ENCODE measurements around the gene LRRC8D. TPM values are rescaled to one million over a fixed set of nuclear protein-coding genes. Genes with fewer than 3 reads are reported as not detected.

Gene LRRC8D
- total RNA-seq, 1 experiment from 2014 or later, result 15.0 TPM

DNA sequence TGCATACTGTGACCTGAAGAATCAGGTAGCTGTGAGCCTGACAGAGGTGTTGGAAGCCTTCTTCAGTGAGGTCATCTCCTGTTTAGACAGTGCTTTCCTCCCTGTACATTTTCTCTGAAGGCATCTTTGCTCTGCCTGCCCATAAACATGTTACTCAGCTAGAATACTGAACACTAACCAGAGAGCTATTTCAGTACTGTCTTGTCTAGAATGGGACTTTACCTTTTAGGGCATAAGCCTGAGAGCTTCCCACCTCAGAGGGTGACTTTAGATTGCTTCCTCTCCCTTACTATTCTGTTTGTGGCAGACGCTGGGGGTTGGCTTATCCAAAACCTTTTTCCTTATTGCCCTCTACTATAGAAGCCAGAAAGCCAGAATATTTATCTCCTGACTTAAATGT is 150.8 kb downstream of the LRRC8D start:
- ATAC-seq, result no peak
- no peaks in the 10 kb centered on the region for H3K9me2 ChIP-seq (ENCODE audit: insufficient read depth)
- DNase-seq (ENCODE audit: low read depth, low spot score), result no peak
- H4K20me1 ChIP-seq (ENCODE audit: insufficient read depth), result no peaks in the 10 kb centered on the region
- H3K36me3 ChIP-seq (ENCODE audit: control insufficient read depth in 1 of 2, insufficient read depth in 2 of 2, low read length in 2 of 2), result no peaks in the 10 kb centered on the region
- H3K4me2 ChIP-seq (ENCODE audit: low read length), result no peak overlapping the region
- H3K9me3 ChIP-seq (ENCODE audit: control insufficient read depth in 1 of 2, insufficient read depth in 1 of 2, low read depth in 1 of 2, low read length in 2 of 2), result no peaks in the 10 kb centered on the region
- no peaks in the 10 kb centered on the region for H3K79me2 ChIP-seq (ENCODE audit: insufficient read depth, low read length)
- H3K4me3 ChIP-seq (replicated peaks in 1 of 2; ENCODE audit: low read depth in 1 of 2, low read length in 2 of 2), result no peak overlapping the region
- TF ChIP-seq FOSL1 (IDR thresholded peaks at IDR 0.05; ENCODE audit: low read depth), result no peak
- TF ChIP-seq, protein P1, sequence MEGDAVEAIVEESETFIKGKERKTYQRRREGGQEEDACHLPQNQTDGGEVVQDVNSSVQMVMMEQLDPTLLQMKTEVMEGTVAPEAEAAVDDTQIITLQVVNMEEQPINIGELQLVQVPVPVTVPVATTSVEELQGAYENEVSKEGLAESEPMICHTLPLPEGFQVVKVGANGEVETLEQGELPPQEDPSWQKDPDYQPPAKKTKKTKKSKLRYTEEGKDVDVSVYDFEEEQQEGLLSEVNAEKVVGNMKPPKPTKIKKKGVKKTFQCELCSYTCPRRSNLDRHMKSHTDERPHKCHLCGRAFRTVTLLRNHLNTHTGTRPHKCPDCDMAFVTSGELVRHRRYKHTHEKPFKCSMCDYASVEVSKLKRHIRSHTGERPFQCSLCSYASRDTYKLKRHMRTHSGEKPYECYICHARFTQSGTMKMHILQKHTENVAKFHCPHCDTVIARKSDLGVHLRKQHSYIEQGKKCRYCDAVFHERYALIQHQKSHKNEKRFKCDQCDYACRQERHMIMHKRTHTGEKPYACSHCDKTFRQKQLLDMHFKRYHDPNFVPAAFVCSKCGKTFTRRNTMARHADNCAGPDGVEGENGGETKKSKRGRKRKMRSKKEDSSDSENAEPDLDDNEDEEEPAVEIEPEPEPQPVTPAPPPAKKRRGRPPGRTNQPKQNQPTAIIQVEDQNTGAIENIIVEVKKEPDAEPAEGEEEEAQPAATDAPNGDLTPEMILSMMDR (IDR thresholded peaks at IDR 0.05 in 2 of 3, conservative IDR thresholded peaks at IDR 0.05 in 1 of 3; ENCODE audit: borderline replicate concordance in 1 of 3, insufficient read depth in 1 of 3, low read depth in 2 of 3, low read length in 2 of 3), result no peak
- no peak for TF ChIP-seq RAD21 (IDR thresholded peaks at IDR 0.05; ENCODE audit: low read depth)
- TF ChIP-seq, protein P2, sequence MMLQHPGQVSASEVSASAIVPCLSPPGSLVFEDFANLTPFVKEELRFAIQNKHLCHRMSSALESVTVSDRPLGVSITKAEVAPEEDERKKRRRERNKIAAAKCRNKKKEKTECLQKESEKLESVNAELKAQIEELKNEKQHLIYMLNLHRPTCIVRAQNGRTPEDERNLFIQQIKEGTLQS (IDR thresholded peaks at IDR 0.05), result no peak
- ChIA-PET RAD21 (ENCODE audit: low non-redundant PET in 1 of 2, low total read pairs in 2 of 2, uncharacterized antibody in 2 of 2, unreplicated experiment in 2 of 2) (no interaction called here), POLR2A (no interaction called here), CTCF (no interaction called here)
- no TSS peak for BruUV-seq (replicated peaks)
- H3K9ac ChIP-seq (ENCODE audit: low read length), result no peak overlapping the region
- H3K27ac ChIP-seq (ENCODE audit: low read depth, low read length), result no peak overlapping the region
- intact Hi-C loops (cut with micrococcal nuclease), result loop anchor here (10.0 kb wide), 1 partner anchor 347 kb away; no protein-coding TSS in a partner anchor
- H2AFZ ChIP-seq (ENCODE audit: low read depth, low read length, poor library complexity, severe bottlenecking), result no peak overlapping the region
- no peaks in the 10 kb centered on the region for H3K27me3 ChIP-seq (ENCODE audit: insufficient read depth, low read length)
- H3K4me1 ChIP-seq (ENCODE audit: control insufficient read depth in 1 of 2, insufficient read depth in 2 of 2, low read length in 2 of 2), result no peaks in the 10 kb centered on the region; a peak in 1 of 4 replicates

DNA sequence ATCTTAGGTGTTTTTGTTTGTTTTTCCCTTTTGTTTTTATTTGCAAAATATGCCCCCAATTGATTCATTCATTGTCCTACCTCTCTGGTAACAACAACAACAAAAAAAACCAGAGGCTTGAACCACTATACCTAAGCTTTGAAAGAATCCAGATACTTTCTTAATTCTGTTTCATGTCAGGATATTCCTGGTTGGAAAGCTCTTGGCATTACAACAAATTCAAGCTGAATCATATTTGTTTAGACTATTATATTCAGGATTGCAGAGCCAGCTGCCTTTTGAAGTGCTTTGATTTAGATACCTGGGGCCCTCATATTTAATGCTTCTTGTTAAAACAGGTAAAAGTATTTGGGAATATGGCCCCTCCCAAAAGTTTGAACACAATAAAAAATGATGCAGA is 151.2 kb downstream of the LRRC8D start:
- POLR2A ChIA-PET, result no interaction called here
- DNase-seq (ENCODE audit: low read depth, low spot score) (no peak), ATAC-seq (no peak)
- CTCF ChIA-PET, result no interaction called here
- no peak for TF ChIP-seq SRF (IDR thresholded peaks at IDR 0.05; ENCODE audit: low read depth)
- TF ChIP-seq POLR2A (IDR thresholded peaks at IDR 0.05; ENCODE audit: borderline replicate concordance, extremely low read depth, insufficient read depth, insufficient read length), result no peak
- no peak for TF ChIP-seq ELF1 (IDR thresholded peaks at IDR 0.05; ENCODE audit: borderline replicate concordance, low read depth)
- no peak for TF ChIP-seq CBX3 (IDR thresholded peaks at IDR 0.05; ENCODE audit: low read depth)
- no peak for TF ChIP-seq ZNF274 (IDR thresholded peaks at IDR 0.05; ENCODE audit: low read depth, low read length)
- no peak for TF ChIP-seq CEBPB (IDR thresholded peaks at IDR 0.05; ENCODE audit: low read depth)
- no peak for TF ChIP-seq POLR2AphosphoS5 (IDR thresholded peaks at IDR 0.05; ENCODE audit: low read depth, low read length)
- Histone ChIP-seq H3K9me2 (ENCODE audit: insufficient read depth) (no peaks in the 10 kb centered on the region), H3K79me2 (ENCODE audit: insufficient read depth, low read length) (no peaks in the 10 kb centered on the region), H4K20me1 (ENCODE audit: insufficient read depth) (no peaks in the 10 kb centered on the region), H3K27ac (ENCODE audit: low read depth, low read length) (no peak overlapping the region), H3K4me3 (replicated peaks in 1 of 2; ENCODE audit: low read depth in 1 of 2, low read length in 2 of 2) (no peak overlapping the region), H3K9ac (ENCODE audit: low read length) (no peak overlapping the region), H3K36me3 (ENCODE audit: control insufficient read depth in 1 of 2, insufficient read depth in 2 of 2, low read length in 2 of 2) (no peaks in the 10 kb centered on the region), H3K4me1 (ENCODE audit: control insufficient read depth in 1 of 2, insufficient read depth in 2 of 2, low read length in 2 of 2) (no peaks in the 10 kb centered on the region; a peak in 1 of 4 replicates), H3K4me2 (ENCODE audit: low read length) (no peak overlapping the region), H2AFZ (ENCODE audit: low read depth, low read length, poor library complexity, severe bottlenecking) (no peak overlapping the region), H3K9me3 (ENCODE audit: control insufficient read depth in 1 of 2, insufficient read depth in 1 of 2, low read depth in 1 of 2, low read length in 2 of 2) (no peaks in the 10 kb centered on the region), H3K27me3 (ENCODE audit: insufficient read depth, low read length) (no peaks in the 10 kb centered on the region)
- intact Hi-C loops (cut with micrococcal nuclease), result loop anchor here (10.0 kb wide), 1 partner anchor 347 kb away; no protein-coding TSS in a partner anchor
- BruUV-seq (replicated peaks), result no TSS peak
- RAD21 ChIA-PET (ENCODE audit: low non-redundant PET in 1 of 2, low total read pairs in 2 of 2, uncharacterized antibody in 2 of 2, unreplicated experiment in 2 of 2), result no interaction called here

All from HCT116 (cell line).